Lung (tissue), 12 donors: ENCODE data around the gene MED27. TPM values are rescaled to one million over a fixed set of nuclear protein-coding genes. Genes with fewer than 3 reads are reported as not detected.
"Not testable (repeated sequence)": the region's sequence is repeated elsewhere in the genome, so short reads cannot be mapped to it uniquely, and the experiment has no call there.

Experiments used
- ATAC-seq: fragments of 200-7000 bp; cut with Tn5 transposase; one replicate; pipeline ENCODE4 v1.9.1; 2020; ENCODE audit warnings: moderate number of reproducible peaks; ENCODE audit not compliant: insufficient read depth, low FRiP score
- DNase-seq, 3 donors: peaks; one replicate each; pipeline ENCODE4 v3.0.0-alpha.2; 2013 to 2017
- H3K27ac ChIP-seq, 2 donors: one replicate each; pipeline ENCODE4 v1.5.1; 2013; ENCODE audit warnings: mild to moderate bottlenecking in 2 of 2, moderate library complexity in 2 of 2, control low read depth in 1 of 2, inconsistent platforms in 1 of 2, low read depth in 1 of 2, low read length in 1 of 2
- H3K27me3 ChIP-seq, 3 donors: one replicate each; pipeline ENCODE4 v1.5.1; 2013; ENCODE audit warnings: low read length in 2 of 3; ENCODE audit not compliant: control insufficient read depth in 3 of 3, insufficient read depth in 3 of 3
- H3K36me3 ChIP-seq, 4 donors: one replicate each; pipeline ENCODE4 v1.5.1; 2013; ENCODE audit warnings: low read length in 4 of 4, mild to moderate bottlenecking in 1 of 4, moderate library complexity in 1 of 4; ENCODE audit not compliant: control insufficient read depth in 4 of 4, insufficient read depth in 4 of 4
- H3K4me1 ChIP-seq, 5 donors: one replicate each; pipeline ENCODE4 v1.5.1; 2013; ENCODE audit warnings: low read length in 5 of 5, mild to moderate bottlenecking in 2 of 5, moderate library complexity in 1 of 5; ENCODE audit not compliant: control insufficient read depth in 5 of 5, insufficient read depth in 5 of 5
- H3K4me3 ChIP-seq: one replicate; pipeline ENCODE4 v1.5.1; 2013; ENCODE audit warnings: mild to moderate bottlenecking, control low read depth, moderate library complexity
- H3K9ac ChIP-seq, 2 donors: one replicate each; pipeline ENCODE4 v1.5.1; 2013; ENCODE audit warnings: low read length in 2 of 2, control low read depth in 1 of 2; ENCODE audit not compliant: insufficient read depth in 1 of 2
- H3K9me3 ChIP-seq, 4 donors: one replicate each; pipeline ENCODE4 v1.5.1; 2013; ENCODE audit warnings: low read length in 3 of 4, mild to moderate bottlenecking in 1 of 4, moderate library complexity in 1 of 4; ENCODE audit not compliant: control insufficient read depth in 4 of 4, insufficient read depth in 3 of 4
- CTCF ChIP-seq: IDR thresholded peaks from 2 replicates; pipeline ENCODE4 v1.5.1; 2012; ENCODE audit warnings: mild to moderate bottlenecking; ENCODE audit errors: control extremely low read depth, extremely low read depth
- WGBS, 2 donors: extraction: QIAGEN DNeasy Blood & Tissue Kit; methylation state at CpG; one replicate each; pipeline ENCODE4 v1.1.7; 2013; 5-methylcytosine and 5-hydroxymethylcytosine counted together
- polyA plus RNA-seq, 2 donors: library from polyadenylated mRNA; stranded (reverse); fragments of 200-250 nt; gene quantifications; one replicate each; pipeline ENCODE4 v1.2.1, GENCODE V29; 2013
- total RNA-seq, 2 donors: library from RNA; depleted of rRNA in 1 of 2; stranded (reverse); fragments of >200 nt in 1 of 2; gene quantifications; one replicate each; pipeline ENCODE4 v1.2.1, GENCODE V29; 2014 to 2021
- donor health status: control.
- donor health status: control.
- donor health status: Bipolar disorder and iron deficiency.
- donor health status: healthy.
- donor health status: DM: yes; HTN: yes; CAD: no.

MED27 gene
- total and polyA plus RNA-seq, 4 donors: 9.8 to 22.3 (median 16.7) TPM

GRCh38 chr9:131926360-131926922, 153.2 kb downstream of the MED27 start:
- ATAC-seq: no peak
- Histone ChIP-seq H3K9me3 (no peaks in the 10 kb centered on the region), H3K9ac (no peak overlapping the region), H3K4me3 (no peak overlapping the region), H3K27me3 (no peaks in the 10 kb centered on the region), H3K4me1 (peaks cover 0 to 8% (median 0%) of the 10 kb centered on the region in 5 donors), H3K36me3 (no peaks in the 10 kb centered on the region), H3K27ac (no peak overlapping the region)
- DNase-seq: no peak
- 91 to 93% methylated on average over 6 of the region's 6 CpGs for WGBS, 2 donors
- no peak for TF ChIP-seq CTCF

- Histone ChIP-seq H3K27me3 (no peaks in the 10 kb centered on the region), H3K9me3 (no peaks in the 10 kb centered on the region), H3K36me3 (no peaks in the 10 kb centered on the region), H3K4me3 (no peak overlapping the region), H3K4me1 (peaks cover 0 to 8% (median 0%) of the 10 kb centered on the region in 5 donors), H3K27ac (no peak overlapping the region), H3K9ac (no peak overlapping the region)
- DNase-seq (no peak), ATAC-seq (no peak)
- no peak for TF ChIP-seq CTCF
- 95 to 97% methylated on average over 6 of the region's 6 CpGs for WGBS, 2 donors
These were observed 153.9 kb downstream of the MED27 start for GRCh38 chr9:131925677-131926177.

- no peaks in the 10 kb centered on the region for H3K27me3 ChIP-seq
- no peak overlapping the region for H3K27ac ChIP-seq
- WGBS, 2 donors: 97 to 98% methylated on average over 4 of the region's 4 CpGs
- ATAC-seq (no peak), DNase-seq (no peak)
- H3K4me3 ChIP-seq: no peak overlapping the region
- peaks cover 0 to 8% (median 0%) of the 10 kb centered on the region in 5 donors for H3K4me1 ChIP-seq
- no peaks in the 10 kb centered on the region for H3K9me3 ChIP-seq
- no peaks in the 10 kb centered on the region for H3K36me3 ChIP-seq
- H3K9ac ChIP-seq: no peak overlapping the region
- no peak for TF ChIP-seq CTCF
These were observed 155.9 kb downstream of the MED27 start for GRCh38 chr9:131923766-131924165.

- TF ChIP-seq CTCF: no peak
- WGBS, 2 donors: 93 to 95% methylated on average over 3 of the region's 3 CpGs
- Histone ChIP-seq H3K36me3 (no peaks in the 10 kb centered on the region), H3K27ac (no peak overlapping the region), H3K9me3 (no peaks in the 10 kb centered on the region), H3K4me3 (no peak overlapping the region), H3K9ac (no peak overlapping the region), H3K4me1 (peaks cover 0 to 8% (median 0%) of the 10 kb centered on the region in 5 donors), H3K27me3 (no peaks in the 10 kb centered on the region)
- no peak for DNase-seq
- ATAC-seq: no peak
These were observed 156.5 kb downstream of the MED27 start for GRCh38 chr9:131923132-131923671.

- not testable (repeated sequence) for H3K9me3 ChIP-seq
- 91 to 94% methylated on average over 5 of the region's 5 CpGs for WGBS, 2 donors
These were observed 158.0 kb downstream of the MED27 start for GRCh38 chr9:131921635-131922034.

More at GRCh38 chr9:131921635-131922034, 158.0 kb downstream of the MED27 start:
- H3K27ac ChIP-seq, DNase-seq, H3K9ac ChIP-seq, H3K27me3 ChIP-seq, H3K4me3 ChIP-seq, H3K36me3 ChIP-seq, ATAC-seq, H3K4me1 ChIP-seq: not testable (repeated sequence)
